ENCODE data around the gene PDE6A. TPM values are rescaled to one million over a fixed set of nuclear protein-coding genes. Genes with fewer than 3 reads are reported as not detected.

PDE6A gene
- total and polyA plus RNA-seq, 2 of the 8 experiments (the other 6 are each of a cell fraction or from before 2014, with no cell fraction given), result not detected

DNA sequence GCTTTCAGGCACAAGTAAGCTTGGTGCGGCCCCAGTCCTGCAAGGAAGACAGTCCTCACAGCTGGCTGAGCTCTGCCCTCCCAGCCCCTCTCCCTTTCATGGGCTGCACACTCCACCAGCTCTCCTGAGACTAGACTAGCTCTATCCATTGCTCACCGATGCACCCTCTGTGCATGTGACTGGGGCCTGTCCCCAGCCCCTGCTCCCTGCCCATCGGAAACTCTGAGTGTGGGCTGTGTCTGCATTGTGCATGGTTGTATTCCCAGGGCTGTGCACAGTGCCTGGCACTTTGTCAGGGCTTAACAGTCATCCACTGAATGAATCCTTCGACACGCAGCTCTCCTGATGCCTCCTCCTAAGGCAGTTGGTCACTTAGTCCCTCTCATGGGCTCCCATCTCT, 122.3 kb downstream of the PDE6A start:
- TF ChIP-seq BCL11A (IDR thresholded peaks at IDR 0.05; ENCODE audit: low read depth in 2 of 2, low read length in 2 of 2) (no peak), RXRA (IDR thresholded peaks at IDR 0.05; ENCODE audit: insufficient read depth, low read depth, low read length) (no peak), POLR2A (IDR thresholded peaks at IDR 0.05; ENCODE audit: control extremely low read depth in 1 of 2, low read depth in 2 of 2, low read length in 2 of 2) (no peak), HDAC6 (IDR thresholded peaks at IDR 0.05; ENCODE audit: low read depth, low read length) (no peak), SP1 (IDR thresholded peaks at IDR 0.05; ENCODE audit: low read depth, low read length) (no peak)
- H2BK12ac ChIP-seq (ENCODE audit: low read depth, low read length), result no peak overlapping the region
- DNase-seq (ENCODE audit: low read depth in 1 of 2, low spot score in 2 of 2), result no peak
- H3K79me1 ChIP-seq (ENCODE audit: low read depth, low read length), result no peaks in the 10 kb centered on the region
- POLR2A ChIA-PET (ENCODE audit: partially characterized antibody), result interaction anchor here (1.1 to 1.2 kb wide), 3 partner anchors 10 to 14 kb away, joined by 3 read pairs; no protein-coding TSS in a partner anchor
- H4K20me1 ChIP-seq (replicated peaks in 1 of 2; ENCODE audit: control insufficient read depth in 1 of 2, insufficient read depth in 2 of 2, low read length in 2 of 2), result peaks cover 0 to 3% of the 10 kb centered on the region in 2 experiments
- H3K4me2 ChIP-seq (ENCODE audit: insufficient read depth in 1 of 2, low read depth in 2 of 2, low read length in 2 of 2), result 0 out of 4 replicates have a peak overlapping the region, but pooled peaks of 1 of the 2 experiments have one; percentile 32
- no peak overlapping the region for H3K14ac ChIP-seq (ENCODE audit: insufficient read length)
- no peaks in the 10 kb centered on the region for H3K9me3 ChIP-seq (ENCODE audit: insufficient read depth in 2 of 2, low read depth in 1 of 2, low read length in 1 of 2)
- H3K4me3 ChIP-seq (ENCODE audit: extremely low read depth in 1 of 4, insufficient read depth in 2 of 4, low read depth in 3 of 4, low read length in 4 of 4), result no peak overlapping the region
- H2AFZ ChIP-seq (ENCODE audit: low read length), result no peak overlapping the region
- H3K27ac ChIP-seq (ENCODE audit: low read depth, low read length), result no peak overlapping the region
- H2BK120ac ChIP-seq (replicated peaks; ENCODE audit: low read depth, low read length), result no peak overlapping the region
- no peak overlapping the region for H2AK5ac ChIP-seq (ENCODE audit: low read depth, low read length)
- peaks cover 0 to 3% (median 2%) of the 10 kb centered on the region in 4 experiments; a peak in 1 of 7 replicates for H3K4me1 ChIP-seq (replicated peaks in 1 of 4; ENCODE audit: control insufficient read depth in 3 of 4, insufficient read depth in 4 of 4, low read length in 3 of 4)
- no peak overlapping the region for H2BK5ac ChIP-seq (ENCODE audit: low read depth, low read length)
- no peak overlapping the region for H3K23ac ChIP-seq (ENCODE audit: insufficient read length)
- FAIRE-seq, result no peak
- H2BK20ac ChIP-seq (ENCODE audit: low read length), result no peak overlapping the region
- no peaks in the 10 kb centered on the region for H3K27me3 ChIP-seq (replicated peaks in 1 of 4; ENCODE audit: control insufficient read depth in 3 of 4, extremely low read depth in 1 of 4, insufficient read depth in 3 of 4, low read length in 3 of 4)
- no peaks in the 10 kb centered on the region for H3K36me3 ChIP-seq (ENCODE audit: control insufficient read depth in 2 of 4, insufficient read depth in 4 of 4, low read length in 3 of 4)
- H3K56ac ChIP-seq (replicated peaks; ENCODE audit: insufficient read length, low read depth, low read length), result no peak overlapping the region
- no peak overlapping the region for H2BK15ac ChIP-seq (ENCODE audit: low read length)
- no peak overlapping the region for H4K91ac ChIP-seq (replicated peaks; ENCODE audit: insufficient read length, low read length)
- no peak overlapping the region for H3K18ac ChIP-seq (ENCODE audit: extremely low read depth, low read length)
- H3K9ac ChIP-seq (replicated peaks in 1 of 4; ENCODE audit: extremely low read depth in 1 of 4, low read depth in 3 of 4, low read length in 3 of 4), result no peak overlapping the region
- CTCF ChIA-PET (ENCODE audit: partially characterized antibody), result interaction anchor here (0.5 to 68.7 kb wide), 14 partner anchors 1 to 185 kb away, joined by 3 to 1740 read pairs (median 6); no protein-coding TSS in a partner anchor
- H4K5ac ChIP-seq (ENCODE audit: insufficient read length, low read depth, low read length), result no peak overlapping the region
- no peak overlapping the region for H3K4ac ChIP-seq (replicated peaks; ENCODE audit: insufficient read length, low read depth, low read length)
- WGBS, 2 experiments (ENCODE audit: extremely low coverage in 1 of 2, insufficient coverage in 1 of 2, insufficient read length in 1 of 2, insufficient replicate concordance in 2 of 2, low coverage in 1 of 2, low lambda C conversion rate in 2 of 2, missing lambda C conversion rate in 1 of 2), result 95% methylated on average over 5 of the region's 5 CpGs; no CpG with 5 or more reads in 1 of the 2 experiments
- no peaks in the 10 kb centered on the region for H3K79me2 ChIP-seq (ENCODE audit: control insufficient read depth in 1 of 2, insufficient read depth in 2 of 2, low read length in 2 of 2)
- H3K23me2 ChIP-seq (ENCODE audit: low read depth, low read length), result no peaks in the 10 kb centered on the region
- no peak overlapping the region for H4K8ac ChIP-seq (ENCODE audit: extremely low read depth, insufficient read depth, low read length)
